Hematopoietic multipotent progenitor cell (in vitro differentiated cells): ENCODE measurements around the gene TMBIM1. TPM values are rescaled to one million over a fixed set of nuclear protein-coding genes. Genes with fewer than 3 reads are reported as not detected.
"Not testable (repeated sequence)": the region's sequence is repeated elsewhere in the genome, so short reads cannot be mapped to it uniquely, and the experiment has no call there.

ENCODE experiments used
- DNase-seq, 3 donors: peaks; one replicate each; pipeline ENCODE4 v3.0.0-alpha.2; 2011 to 2015; ENCODE audit warnings: low read depth in 2 of 3, low spot score in 2 of 3
- total RNA-seq: library from RNA; depleted of rRNA; stranded (reverse); fragments of >200 nt; gene quantifications from one replicate; pipeline ENCODE4 v1.2.3, GENCODE V29; 2012

The TMBIM1 gene
- total RNA-seq, 1 donor = 167 TPM

DNA sequence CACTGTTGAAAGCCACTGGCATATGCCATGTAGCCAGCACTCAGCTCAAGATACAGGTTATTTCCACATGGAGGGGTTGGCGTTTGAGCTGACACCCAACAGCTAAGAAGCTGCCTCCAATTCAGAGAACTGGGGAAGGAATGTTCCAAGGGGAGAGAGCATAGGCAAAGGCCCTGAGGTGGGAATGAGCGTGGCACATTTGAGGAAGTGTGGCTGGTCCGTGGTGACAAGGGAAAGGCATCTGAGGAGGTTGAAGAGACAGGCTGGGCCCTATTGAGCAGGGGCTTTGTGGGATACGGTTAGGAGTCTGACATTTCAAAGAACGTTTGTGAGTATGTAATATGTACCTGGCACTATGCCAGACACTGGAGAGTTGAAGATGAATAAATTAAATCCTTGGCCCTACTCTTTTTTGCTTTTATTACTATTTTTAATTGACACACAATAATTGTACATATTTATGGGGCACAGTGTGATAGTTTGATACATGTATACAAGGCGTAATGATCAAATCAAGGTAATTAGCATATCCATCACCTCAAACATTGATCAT, 27.6 kb upstream of the TMBIM1 start:
- peak in 2 of 3 donors; percentile 25 to 38 for DNase-seq

- DNase-seq = no peak
Observed at GRCh38 chr2:218318241-218318640, 25.9 kb upstream of the TMBIM1 start.

GRCh38 chr2:218317835-218318234, 25.5 kb upstream of the TMBIM1 start:
- DNase-seq = no peak

GRCh38 chr2:218317303-218317630, 25.0 kb upstream of the TMBIM1 start:
- DNase-seq = no peak

- no peak for DNase-seq
Observed at GRCh38 chr2:218315397-218315796, 23.1 kb upstream of the TMBIM1 start.

GRCh38 chr2:218314764-218315163, 22.5 kb upstream of the TMBIM1 start:
- not testable (repeated sequence) for DNase-seq

GRCh38 chr2:218313356-218313755, 21.1 kb upstream of the TMBIM1 start:
- DNase-seq = no peak

DNA sequence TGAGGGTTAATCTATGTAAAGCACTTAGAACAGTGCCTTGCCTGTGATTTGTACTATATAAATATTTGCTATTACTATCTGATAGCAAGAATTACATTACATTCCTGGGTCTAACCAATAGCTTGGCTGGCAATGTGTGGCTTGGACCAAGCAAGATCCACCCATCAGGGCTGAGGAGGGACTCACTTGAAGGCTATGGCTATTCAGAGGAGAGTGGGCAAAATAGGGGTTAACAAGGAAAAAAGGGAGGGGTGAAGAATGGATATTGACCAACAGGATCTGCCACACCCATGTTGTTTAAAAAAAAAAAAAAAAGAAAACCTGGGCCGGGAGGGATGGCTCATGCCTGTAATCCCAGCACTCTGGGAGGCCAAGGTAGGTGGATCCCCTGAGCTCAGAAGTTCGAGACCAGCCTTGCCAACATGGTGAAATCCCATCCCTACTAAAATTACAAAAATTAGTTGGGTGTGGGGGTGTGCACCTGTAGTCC, 20.0 kb upstream of the TMBIM1 start:
- DNase-seq = no peak

DNA sequence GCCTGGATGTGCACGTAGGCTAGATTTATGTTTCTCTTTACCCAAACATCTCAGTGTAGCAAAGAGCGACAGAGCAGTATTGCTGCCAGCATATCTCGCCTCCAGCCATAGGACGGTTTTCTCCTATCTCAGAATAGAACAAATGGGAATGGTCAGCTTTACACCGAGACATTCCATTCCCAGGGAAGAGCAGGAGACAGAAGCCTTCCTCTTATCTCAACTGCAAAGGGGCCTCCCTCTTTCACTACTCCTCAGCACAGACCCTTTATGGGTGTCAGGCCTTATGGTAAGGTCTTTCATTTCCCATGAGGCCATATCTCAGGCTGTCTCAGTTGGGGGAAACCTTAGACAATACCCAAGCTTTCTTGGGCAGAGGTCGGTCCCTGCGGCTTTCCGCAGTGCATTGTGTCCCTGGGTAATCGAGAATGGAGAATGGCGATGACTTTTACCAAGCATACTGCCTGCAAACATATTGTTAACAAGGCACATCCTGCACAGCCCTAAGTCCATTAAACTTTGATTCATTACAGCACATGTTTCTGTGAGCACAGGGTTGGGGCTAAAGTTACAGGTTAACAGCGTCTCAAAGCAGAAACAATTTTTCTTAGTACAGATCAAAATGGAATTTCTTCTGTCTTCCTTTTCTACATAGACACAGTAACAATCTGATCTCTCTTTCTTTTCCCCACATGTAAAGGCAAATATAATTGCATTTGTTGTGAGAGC, 19.4 kb upstream of the TMBIM1 start:
- DNase-seq = not testable (repeated sequence)

DNA sequence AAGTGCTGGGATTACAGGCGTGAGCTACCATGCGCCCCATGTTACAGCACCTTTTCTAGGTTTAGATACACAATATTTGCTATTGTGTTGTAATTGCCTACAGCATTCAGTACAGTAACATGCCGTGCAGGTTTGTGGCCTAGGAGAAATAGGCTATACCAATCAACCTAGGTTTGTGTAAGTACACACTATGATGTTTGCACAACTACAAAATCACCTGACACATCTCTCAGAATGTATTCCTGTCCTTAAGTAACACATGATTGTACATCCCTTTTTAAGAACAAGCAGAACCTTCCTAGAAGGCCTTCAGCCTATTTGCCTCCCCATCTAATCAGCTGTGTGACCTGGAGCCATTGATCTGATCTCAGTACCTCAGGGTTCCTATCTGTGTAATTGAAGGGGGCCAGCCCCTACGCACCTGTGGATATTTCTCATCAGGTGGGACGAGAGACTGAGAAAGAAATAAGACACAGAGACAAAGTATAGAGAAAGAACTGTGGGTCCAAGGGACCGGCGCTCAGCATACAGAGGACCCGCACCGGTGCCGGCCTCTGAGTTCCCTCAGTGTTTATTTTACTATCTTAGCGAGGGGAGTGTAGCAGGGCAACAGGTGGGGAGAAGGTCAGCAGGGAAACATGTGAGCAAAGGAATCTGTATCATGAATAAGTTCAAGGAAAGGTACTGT, 18.7 kb upstream of the TMBIM1 start:
- no peak for DNase-seq

- DNase-seq = no peak
Observed at GRCh38 chr2:218307415-218308090, 15.2 kb upstream of the TMBIM1 start.

DNA sequence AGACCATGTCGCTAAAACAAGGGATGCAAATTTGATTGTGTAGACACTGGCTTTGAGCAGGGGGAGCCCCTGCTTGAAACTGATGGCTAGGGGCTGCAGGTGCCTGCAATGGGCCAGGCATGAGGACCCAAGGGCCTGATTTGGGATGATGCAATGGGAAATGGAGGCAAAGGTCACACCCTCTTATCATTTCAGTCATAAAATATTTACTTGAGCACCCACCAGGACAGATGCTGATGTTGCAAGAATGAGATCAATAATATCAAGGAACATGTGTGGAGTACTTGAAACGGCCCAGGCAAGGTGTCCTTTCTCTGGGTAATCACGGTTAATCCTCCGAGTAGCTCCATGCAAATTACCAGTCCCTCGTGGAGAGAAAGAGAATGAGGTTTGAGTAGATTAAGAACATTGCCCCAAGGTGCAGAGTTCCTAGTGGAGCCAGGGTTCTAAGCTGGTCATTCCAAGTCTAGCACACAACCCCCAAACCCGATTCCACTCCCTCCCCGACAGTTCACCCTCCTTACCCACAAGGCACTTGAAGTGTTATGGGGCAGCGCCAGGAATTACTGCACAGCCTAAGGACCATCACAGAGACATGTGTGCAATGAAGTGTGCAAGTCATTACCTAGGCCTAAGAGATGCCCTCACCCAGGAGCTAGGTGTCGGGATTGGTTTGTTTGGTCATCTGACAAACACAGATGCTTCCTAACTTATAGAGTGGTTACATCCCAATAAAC, 14.0 kb upstream of the TMBIM1 start:
- DNase-seq = no peak

DNA sequence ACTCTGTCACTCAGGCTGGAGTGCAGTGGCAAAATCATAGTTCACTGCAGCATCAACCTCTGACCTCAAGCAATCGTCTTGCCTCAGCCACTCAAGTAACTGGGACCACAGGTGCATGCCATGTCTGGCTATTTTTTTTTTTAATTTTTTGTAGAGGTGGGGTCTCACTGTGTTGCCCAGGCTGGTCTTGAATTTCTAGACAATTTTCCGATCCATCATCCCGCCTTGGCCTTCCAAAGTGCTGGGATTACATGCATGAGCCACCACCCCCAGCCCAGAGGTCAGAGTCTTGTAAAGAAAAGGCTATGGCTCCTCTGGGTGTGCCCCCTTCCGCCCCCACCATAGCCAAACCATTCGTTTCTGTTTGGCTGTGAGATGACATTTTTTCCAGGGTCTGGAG, 13.1 kb upstream of the TMBIM1 start:
- no peak for DNase-seq

DNA sequence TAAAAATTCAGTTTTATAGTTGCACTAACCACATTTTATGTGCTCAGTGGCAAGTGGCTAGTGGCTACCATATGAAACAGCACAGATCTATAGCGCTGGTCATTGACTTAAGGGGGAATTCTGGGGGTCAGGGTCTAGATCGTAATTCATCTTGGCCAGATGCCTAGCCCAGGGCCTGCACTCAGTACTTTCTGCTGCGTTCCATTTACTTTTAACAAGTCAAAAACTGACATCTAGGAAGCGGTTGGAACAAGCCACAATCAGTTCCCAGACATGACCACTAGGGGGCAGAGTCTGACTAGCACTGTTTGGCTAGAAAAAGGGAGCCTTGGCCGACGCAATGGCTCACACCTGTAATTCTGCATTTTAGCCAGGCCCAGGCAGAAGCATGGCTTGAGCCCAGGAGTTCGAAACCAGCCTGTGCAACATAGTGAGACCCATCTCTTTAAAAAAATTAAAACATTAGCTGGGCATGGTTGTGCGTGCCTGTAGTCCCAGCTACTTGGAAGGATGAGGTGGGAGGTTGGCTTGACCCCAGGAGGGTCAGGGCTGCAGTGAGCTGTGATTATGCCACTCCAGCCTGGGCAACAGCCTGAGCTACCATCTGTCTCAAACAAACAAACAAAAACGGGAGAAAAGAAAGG, 9.0 kb upstream of the TMBIM1 start:
- peak; percentile 78 to 96 (median 86) for DNase-seq

GRCh38 chr2:218300141-218300540, 7.8 kb upstream of the TMBIM1 start:
- no peak for DNase-seq

DNA sequence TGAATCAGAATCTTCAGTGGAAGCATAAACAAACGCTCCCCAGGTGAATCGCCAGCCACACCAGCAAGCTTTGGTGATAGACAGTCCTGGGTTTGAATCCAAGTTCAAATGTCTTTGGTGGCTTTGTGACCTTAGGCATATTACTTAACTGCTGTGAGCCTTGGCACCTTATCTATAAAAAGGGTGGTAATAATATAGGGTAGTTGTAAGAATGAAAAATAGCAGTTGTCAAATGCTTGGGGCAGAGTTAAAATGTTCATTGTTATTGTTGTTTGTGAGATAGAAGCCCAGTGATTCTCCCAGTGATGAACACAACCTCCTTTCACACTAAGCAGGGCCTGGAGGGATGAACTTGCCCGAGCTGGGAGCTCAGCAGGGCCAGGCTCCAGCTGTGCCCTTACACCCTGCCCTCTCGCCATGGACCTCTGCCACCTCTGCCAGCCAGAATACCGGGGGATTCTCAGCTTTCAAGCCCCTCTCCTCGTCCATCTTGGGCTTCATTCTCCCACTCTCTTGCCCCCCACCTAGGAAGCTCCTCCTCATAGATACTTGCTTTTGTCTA, 6.1 kb upstream of the TMBIM1 start:
- DNase-seq = no peak

- DNase-seq = no peak
Observed at GRCh38 chr2:218296847-218297246, 4.5 kb upstream of the TMBIM1 start.

DNA sequence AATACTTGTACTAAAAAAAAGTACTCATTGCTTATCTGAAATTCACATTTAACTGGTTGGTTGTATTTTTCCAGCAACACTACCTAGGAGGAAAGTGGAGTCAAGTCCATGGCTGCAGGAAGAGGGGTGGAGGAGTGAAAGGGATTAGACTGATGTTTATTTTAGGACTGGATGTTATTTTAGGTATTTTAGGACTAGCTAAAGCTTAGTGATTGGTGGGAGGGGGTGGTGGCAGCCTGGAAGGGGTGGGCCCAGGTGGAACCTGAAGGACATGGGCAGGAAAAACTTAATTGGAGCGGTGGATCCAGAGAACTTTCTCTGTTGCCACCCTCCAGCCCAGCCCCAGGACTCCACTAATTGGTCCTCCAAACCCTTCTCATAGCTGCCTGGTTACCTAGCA, 3.9 kb upstream of the TMBIM1 start:
- no peak for DNase-seq

DNA sequence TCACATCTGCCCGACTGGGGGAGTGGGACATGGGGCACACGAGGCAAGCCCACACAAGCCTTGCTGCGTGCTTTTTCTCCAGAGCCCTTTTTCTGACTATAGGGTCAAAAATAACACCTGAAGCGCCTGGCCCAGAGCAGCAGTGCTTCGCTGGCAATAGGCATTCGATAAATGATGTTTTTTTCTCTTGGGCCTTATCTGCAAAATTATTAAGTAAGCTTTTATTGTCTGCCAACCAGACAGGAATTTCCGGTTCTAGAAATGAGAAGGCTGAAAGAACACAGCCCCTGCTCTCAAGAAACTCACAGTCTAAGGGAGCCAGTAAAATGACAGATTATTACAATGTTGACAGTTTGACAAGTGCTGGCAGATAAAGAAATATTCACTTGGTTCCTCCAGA, 2.7 kb upstream of the TMBIM1 start:
- no peak for DNase-seq

DNA sequence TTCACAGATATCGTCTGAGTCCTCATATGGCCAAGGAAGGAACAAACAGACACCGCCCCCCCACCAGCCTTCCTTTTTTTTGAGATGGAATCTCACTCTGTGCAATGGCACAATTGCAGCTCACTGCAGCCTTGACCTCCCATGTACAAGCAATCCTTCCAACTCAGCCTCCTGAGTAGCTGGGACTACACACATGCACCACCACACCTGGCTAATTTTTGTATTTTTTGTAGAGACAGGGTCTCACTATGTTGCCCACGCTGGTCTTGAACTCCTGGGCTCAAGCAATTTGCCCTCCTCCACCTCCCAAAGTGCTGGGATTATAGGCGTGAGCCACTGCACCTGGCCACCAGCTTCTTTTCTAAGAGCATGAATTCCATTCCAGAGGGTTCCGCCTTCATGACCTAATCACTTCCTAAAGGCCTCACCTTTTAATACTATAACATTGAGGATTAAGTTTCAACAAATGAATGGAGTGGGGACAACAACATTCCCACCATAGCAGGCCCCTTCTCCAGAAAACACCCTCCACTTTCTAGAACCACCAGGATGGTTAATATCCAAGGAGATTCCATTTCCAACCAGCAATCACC, 2.2 kb upstream of the TMBIM1 start:
- DNase-seq = no peak
